ENCODE data around the gene INVS.
"Not testable (repeated sequence)": the region's sequence is repeated elsewhere in the genome, so short reads cannot be mapped to it uniquely, and the experiment has no call there.

DNA sequence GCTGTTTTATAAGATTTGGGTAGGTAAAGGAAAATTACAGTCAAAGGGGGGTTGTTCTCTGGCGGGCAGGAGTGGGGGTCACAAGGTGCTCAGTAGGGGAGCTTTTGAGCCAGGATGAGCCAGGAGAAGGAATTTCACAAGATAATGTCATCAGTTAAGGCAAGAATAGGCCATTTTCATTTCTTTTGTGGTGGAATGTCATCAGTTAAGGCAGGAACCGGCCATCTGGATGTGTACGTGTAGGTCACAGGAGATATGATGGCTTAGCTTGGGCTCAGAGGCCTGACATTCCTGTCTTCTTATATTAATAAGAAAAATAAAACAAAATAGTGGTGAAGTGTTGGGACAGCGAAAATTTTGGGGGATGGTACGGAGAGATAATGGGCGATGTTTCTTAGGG lies 41.3 kb downstream of the INVS start:
- TF ChIP-seq, protein P1, sequence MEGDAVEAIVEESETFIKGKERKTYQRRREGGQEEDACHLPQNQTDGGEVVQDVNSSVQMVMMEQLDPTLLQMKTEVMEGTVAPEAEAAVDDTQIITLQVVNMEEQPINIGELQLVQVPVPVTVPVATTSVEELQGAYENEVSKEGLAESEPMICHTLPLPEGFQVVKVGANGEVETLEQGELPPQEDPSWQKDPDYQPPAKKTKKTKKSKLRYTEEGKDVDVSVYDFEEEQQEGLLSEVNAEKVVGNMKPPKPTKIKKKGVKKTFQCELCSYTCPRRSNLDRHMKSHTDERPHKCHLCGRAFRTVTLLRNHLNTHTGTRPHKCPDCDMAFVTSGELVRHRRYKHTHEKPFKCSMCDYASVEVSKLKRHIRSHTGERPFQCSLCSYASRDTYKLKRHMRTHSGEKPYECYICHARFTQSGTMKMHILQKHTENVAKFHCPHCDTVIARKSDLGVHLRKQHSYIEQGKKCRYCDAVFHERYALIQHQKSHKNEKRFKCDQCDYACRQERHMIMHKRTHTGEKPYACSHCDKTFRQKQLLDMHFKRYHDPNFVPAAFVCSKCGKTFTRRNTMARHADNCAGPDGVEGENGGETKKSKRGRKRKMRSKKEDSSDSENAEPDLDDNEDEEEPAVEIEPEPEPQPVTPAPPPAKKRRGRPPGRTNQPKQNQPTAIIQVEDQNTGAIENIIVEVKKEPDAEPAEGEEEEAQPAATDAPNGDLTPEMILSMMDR (IDR thresholded peaks at IDR 0.05; ENCODE audit: borderline replicate concordance, extremely low read depth, low read length, poor library complexity, severe bottlenecking) = not testable (repeated sequence)
- not testable (repeated sequence) for TF ChIP-seq EZH2 (IDR thresholded peaks at IDR 0.05; ENCODE audit: borderline replicate concordance, low read depth, low read length, severe bottlenecking)
